Measurements from ENCODE around the gene PPIP5K2.

GRCh38 chr5:103075442-103075841 lies 44.7 kb upstream of the PPIP5K2 start:
- TF ChIP-seq CTCF (IDR thresholded peaks at IDR 0.05; ENCODE audit: low read depth, low read length) (no peak), POLR2A (IDR thresholded peaks at IDR 0.05; ENCODE audit: extremely low read depth, insufficient read length) (no peak)
